Tibial nerve (tissue), 4 donors: ENCODE measurements around the gene C17orf75. TPM values are rescaled to one million over a fixed set of nuclear protein-coding genes. Genes with fewer than 3 reads are reported as not detected.

Source experiments
- DNase-seq, 2 donors: peaks; one replicate each; pipeline ENCODE4 v3.0.0-alpha.2; 2019; ENCODE audit warnings: low spot score in 2 of 2
- H3K27ac ChIP-seq, 4 donors: fragments of 200-600 bp; sonication (generic) in 3 of 4; one replicate each; pipeline ENCODE4 v1.5.1; 2017 to 2019; ENCODE audit warnings: mild to moderate bottlenecking in 1 of 4
- H3K27me3 ChIP-seq, 2 donors: fragments of 200-600 bp; sonication (generic) in 1 of 2; one replicate each; pipeline versions ENCODE4 v1.5.1 to v1.6.0; 2017 to 2019
- H3K36me3 ChIP-seq, 3 donors: fragments of 200-600 bp; sonication (generic); one replicate each; pipeline ENCODE4 v1.5.1; 2018 to 2019
- H3K4me1 ChIP-seq, 4 donors: fragments of 200-600 bp; sonication (generic) in 3 of 4; one replicate each; pipeline ENCODE4 v1.5.1; 2017 to 2019
- H3K4me3 ChIP-seq, 4 donors: fragments of 200-600 bp; sonication (generic) in 3 of 4; one replicate each; pipeline ENCODE4 v1.5.1; 2017 to 2019; ENCODE audit warnings: mild to moderate bottlenecking in 1 of 4, moderate library complexity in 1 of 4
- H3K9me3 ChIP-seq, 4 donors: fragments of 200-600 bp; sonication (generic) in 3 of 4; one replicate each; pipeline ENCODE4 v1.5.1; 2017 to 2019
- CTCF ChIP-seq, 5 experiments: fragments of 200-600 bp in 3 of 5; fragments of 450-650 bp in 2 of 5; sonication (generic) in 3 of 5; IDR thresholded peaks; one replicate each; pipeline ENCODE4 v1.5.1; 2016 to 2019; ENCODE audit warnings: antibody characterized with exemption in 5 of 5, mild to moderate bottlenecking in 3 of 5, moderate library complexity in 2 of 5
- EP300 ChIP-seq, 2 donors: sonication (generic); formaldehyde crosslinking; IDR thresholded peaks; one replicate each; pipeline ENCODE4 v1.6.1; 2017; ENCODE audit warnings: antibody characterized with exemption in 2 of 2, mild to moderate bottlenecking in 1 of 2
- POLR2A ChIP-seq, 2 donors: fragments of 450-650 bp; IDR thresholded peaks; one replicate each; pipeline ENCODE4 v1.6.1; 2017; ENCODE audit warnings: antibody characterized with exemption in 2 of 2, mild to moderate bottlenecking in 2 of 2, moderate library complexity in 2 of 2
- WGBS, 2 donors: methylation state at CpG; one replicate each; pipeline ENCODE4 v1.1.5; 2018; 5-methylcytosine and 5-hydroxymethylcytosine counted together
- total RNA-seq, 4 donors: library from RNA; depleted of rRNA; stranded (reverse); fragments of >200 nt; gene quantifications; one replicate each; pipeline ENCODE4 v1.1.0, GENCODE V29; 2016

C17orf75 gene
- total RNA-seq, 4 donors from 2014 or later: 5.9 to 20.2 (median 16.8) TPM

GRCh38 chr17:32279891-32280716, 61.9 kb downstream of the C17orf75 start:
- Histone ChIP-seq H3K27ac (no peak overlapping the region), H3K4me3 (no peak overlapping the region), H3K36me3 (no peaks in the 10 kb centered on the region), H3K27me3 (peaks cover 0 to 20% of the 10 kb centered on the region in 2 donors), H3K4me1 (peaks cover 0 to 29% (median 0%) of the 10 kb centered on the region in 4 donors), H3K9me3 (no peaks in the 10 kb centered on the region)
- WGBS, 2 donors: 44 to 56% methylated on average over 18 of the region's 21 CpGs
- no peak for TF ChIP-seq CTCF (IDR thresholded peaks at IDR 0.05)
- no peak for TF ChIP-seq POLR2A (IDR thresholded peaks at IDR 0.05)
- TF ChIP-seq EP300 (IDR thresholded peaks at IDR 0.05): no peak
- DNase-seq: no peak

GRCh38 chr17:32278815-32279214, 63.2 kb downstream of the C17orf75 start:
- peaks cover 0 to 15% of the 10 kb centered on the region in 2 donors for H3K27me3 ChIP-seq
- no peak overlapping the region for H3K27ac ChIP-seq
- H3K4me1 ChIP-seq: peaks cover 0 to 24% (median 0%) of the 10 kb centered on the region in 4 donors
- H3K9me3 ChIP-seq: no peaks in the 10 kb centered on the region
- no peak for DNase-seq
- no peak overlapping the region for H3K4me3 ChIP-seq
- no peak for TF ChIP-seq CTCF (IDR thresholded peaks at IDR 0.05)
- no peak for TF ChIP-seq EP300 (IDR thresholded peaks at IDR 0.05)
- TF ChIP-seq POLR2A (IDR thresholded peaks at IDR 0.05): no peak
- H3K36me3 ChIP-seq: no peaks in the 10 kb centered on the region
- WGBS, 2 donors: 97 to 100% methylated on average over 2 of the region's 2 CpGs

Other genes starting within 250 kb of the C17orf75 start
- gene RHOT1, start 199.7 kb downstream of the C17orf75 start, total RNA-seq: 10 to 100 TPM; 40.2 to 78.0 (median 54.8) TPM
- gene RHBDL3, start 76.3 kb downstream of the C17orf75 start, total RNA-seq: under 1 TPM in 1 of 4 donors, not detected in 3; 0.30 TPM
- gene ZNF207, start 8.0 kb upstream of the C17orf75 start, total RNA-seq: 100 to 1,000 TPM; 121 to 195 (median 152) TPM
- 10 to 100 TPM; 37.3 to 48.9 (median 46.8) TPM for gene PSMD11, start 102.3 kb upstream of the C17orf75 start, total RNA-seq
- gene CDK5R1, start 144.8 kb upstream of the C17orf75 start, total RNA-seq: 1 to 10 TPM in 2 of 4 donors, under 1 TPM in 2; 0.78 to 1.5 (median 1.0) TPM